ENCODE data around the gene IL4I1. TPM values are rescaled to one million over a fixed set of nuclear protein-coding genes. Genes with fewer than 3 reads are reported as not detected.

The IL4I1 gene
- total and polyA plus RNA-seq, 10 donors = 1.1 to 20.2 (median 4.8) TPM

GRCh38 chr19:49839713-49840112 is 57.0 kb downstream of the IL4I1 start:
- no peak for TF ChIP-seq POLR2A (IDR thresholded peaks at IDR 0.05)
- no peak for TF ChIP-seq POLR2AphosphoS5 (IDR thresholded peaks at IDR 0.05)
- no peak for TF ChIP-seq CTCF (IDR thresholded peaks at IDR 0.05 in 8 of 11, conservative IDR thresholded peaks at IDR 0.05 in 3 of 11)
- Histone ChIP-seq H3K36me3 (peaks cover 0 to 66% (median 51%) of the 10 kb centered on the region in 6 donors), H3K9me3 (no peaks in the 10 kb centered on the region), H3K4me3 (no peak overlapping the region), H3K27ac (no peak overlapping the region), H3K27me3 (replicated peaks in 1 of 7) (no peaks in the 10 kb centered on the region), H3K4me1 (peaks cover 0 to 20% (median 9%) of the 10 kb centered on the region in 6 donors)
- 94 to 98% (median 96%) methylated on average over 11 of the region's 11 CpGs for WGBS, 5 donors
- intact Hi-C loops (cut with DNase I; ENCODE audit: low total_unique reads) = no loop called here
- no peak for DNase-seq

Small RNA genes within 50 kb of the gene (microRNA-seq; reads per million reads assigned to microRNA genes)
- gene MIR4749 = 1.7 to 5.8 (median 1.8) reads per million in 3 donors
- gene MIR4750 = 0 to 0.72 (median 0.28) reads per million in 3 donors

Small RNA genes within 50 kb of the gene (small RNA-seq; reads per million reads assigned to genes)
- gene MIR4749 = 0 to 0.07 (median 0.03) reads per million in 4 donors

Other genes with a start within 250 kb of the IL4I1 start
- 100 to 1,000 TPM in 4 of 7 donors, 10 to 100 TPM in 3; 87.9 to 150 (median 127) TPM for gene IRF3, start 231.0 kb downstream of the IL4I1 start, total RNA-seq
- gene IRF3, start 231.0 kb downstream of the IL4I1 start, polyA plus RNA-seq = 100 to 1,000 TPM; 127 to 294 (median 276) TPM
- gene BCL2L12, start 231.0 kb downstream of the IL4I1 start, total RNA-seq = 10 to 100 TPM in 6 of 7 donors, 1 to 10 TPM in 1; 7.8 to 26.6 (median 16.3) TPM
- gene BCL2L12, start 231.0 kb downstream of the IL4I1 start, polyA plus RNA-seq = 10 to 100 TPM; 26.5 to 36.7 (median 30.1) TPM
- 100 to 1,000 TPM; 108 to 136 (median 115) TPM for gene PRMT1, start 219.6 kb downstream of the IL4I1 start, total RNA-seq
- 100 to 1,000 TPM; 114 to 175 (median 134) TPM for gene PRMT1, start 219.6 kb downstream of the IL4I1 start, polyA plus RNA-seq
- gene ADM5, start 207.3 kb downstream of the IL4I1 start, total RNA-seq = 10 to 100 TPM in 1 of 7 donors, 1 to 10 TPM in 6; 1.4 to 14.2 (median 5.0) TPM
- 1 to 10 TPM; 1.5 to 3.6 (median 3.5) TPM for gene ADM5, start 207.3 kb downstream of the IL4I1 start, polyA plus RNA-seq
- gene CPT1C, start 205.8 kb downstream of the IL4I1 start, total RNA-seq = 10 to 100 TPM in 5 of 7 donors, 1 to 10 TPM in 2; 6.8 to 17.0 (median 16.4) TPM
- 10 to 100 TPM in 2 of 3 donors, 1 to 10 TPM in 1; 5.2 to 15.7 (median 11.8) TPM for gene CPT1C, start 205.8 kb downstream of the IL4I1 start, polyA plus RNA-seq
- 1 to 10 TPM in 1 of 7 donors, under 1 TPM in 2, not detected in 4; 0.37 to 2.1 (median 0.92) TPM for gene TSKS, start 133.6 kb downstream of the IL4I1 start, total RNA-seq
- 1 to 10 TPM in 1 of 3 donors, under 1 TPM in 2; 0.26 to 1.0 (median 0.85) TPM for gene TSKS, start 133.6 kb downstream of the IL4I1 start, polyA plus RNA-seq
- 100 to 1,000 TPM in 3 of 7 donors, 10 to 100 TPM in 4; 79.8 to 108 (median 95.4) TPM for gene AP2A1, start 129.9 kb downstream of the IL4I1 start, total RNA-seq
- 10 to 100 TPM; 18.1 to 43.6 (median 19.0) TPM for gene AP2A1, start 129.9 kb downstream of the IL4I1 start, polyA plus RNA-seq
- 10 to 100 TPM; 10.7 to 22.1 (median 15.1) TPM for gene FUZ, start 83.6 kb downstream of the IL4I1 start, total RNA-seq
- 10 to 100 TPM; 16.7 to 20.3 (median 16.9) TPM for gene FUZ, start 83.6 kb downstream of the IL4I1 start, polyA plus RNA-seq
- 10 to 100 TPM; 29.4 to 61.0 (median 50.7) TPM for gene MED25, start 78.6 kb downstream of the IL4I1 start, total RNA-seq
- 10 to 100 TPM; 26.6 to 42.7 (median 35.3) TPM for gene MED25, start 78.6 kb downstream of the IL4I1 start, polyA plus RNA-seq
- 100 to 1,000 TPM in 3 of 7 donors, 10 to 100 TPM in 4; 69.6 to 127 (median 98.4) TPM for gene PTOV1, start 45.7 kb downstream of the IL4I1 start, total RNA-seq
- 100 to 1,000 TPM in 1 of 3 donors, 10 to 100 TPM in 2; 61.4 to 120 (median 70.9) TPM for gene PTOV1, start 45.7 kb downstream of the IL4I1 start, polyA plus RNA-seq
- 100 to 1,000 TPM in 5 of 7 donors, 10 to 100 TPM in 2; 80.9 to 203 (median 111) TPM for gene PNKP, start 29.3 kb downstream of the IL4I1 start, total RNA-seq
- 100 to 1,000 TPM in 1 of 3 donors, 10 to 100 TPM in 2; 36.6 to 135 (median 66.2) TPM for gene PNKP, start 29.3 kb downstream of the IL4I1 start, polyA plus RNA-seq
- gene AKT1S1, start 19.5 kb downstream of the IL4I1 start, total RNA-seq = 10 to 100 TPM in 6 of 7 donors, 1 to 10 TPM in 1; 8.7 to 27.8 (median 20.1) TPM
- 10 to 100 TPM; 11.6 to 24.8 (median 13.9) TPM for gene AKT1S1, start 19.5 kb downstream of the IL4I1 start, polyA plus RNA-seq
- 10 to 100 TPM; 26.8 to 53.5 (median 38.2) TPM for gene TBC1D17, start 19.2 kb downstream of the IL4I1 start, total RNA-seq
- 10 to 100 TPM; 20.8 to 39.8 (median 34.9) TPM for gene TBC1D17, start 19.2 kb downstream of the IL4I1 start, polyA plus RNA-seq
- gene ATF5, start 32.3 kb upstream of the IL4I1 start, total RNA-seq = 10 to 100 TPM; 10.2 to 45.8 (median 22.8) TPM
- gene ATF5, start 32.3 kb upstream of the IL4I1 start, polyA plus RNA-seq = 10 to 100 TPM; 14.6 to 36.6 (median 16.8) TPM
- gene NUP62, start 32.6 kb upstream of the IL4I1 start, total RNA-seq = 10 to 100 TPM; 41.1 to 60.9 (median 51.4) TPM
- gene NUP62, start 32.6 kb upstream of the IL4I1 start, polyA plus RNA-seq = 10 to 100 TPM; 17.3 to 35.1 (median 18.4) TPM
- 10 to 100 TPM; 18.7 to 97.5 (median 42.8) TPM for gene SIGLEC11, start 64.3 kb upstream of the IL4I1 start, total RNA-seq
- 10 to 100 TPM in 1 of 3 donors, 1 to 10 TPM in 2; 2.2 to 52.3 (median 7.9) TPM for gene SIGLEC11, start 64.3 kb upstream of the IL4I1 start, polyA plus RNA-seq
- gene VRK3, start 128.5 kb upstream of the IL4I1 start, total RNA-seq = 10 to 100 TPM; 46.4 to 60.8 (median 56.6) TPM
- gene VRK3, start 128.5 kb upstream of the IL4I1 start, polyA plus RNA-seq = 10 to 100 TPM; 17.0 to 31.9 (median 20.4) TPM
- gene ZNF473, start 129.1 kb upstream of the IL4I1 start, total RNA-seq = 10 to 100 TPM; 13.5 to 24.2 (median 19.2) TPM
- 1 to 10 TPM; 2.4 to 4.5 (median 2.5) TPM for gene ZNF473, start 129.1 kb upstream of the IL4I1 start, polyA plus RNA-seq